Measurements from ENCODE around the gene TNFRSF13B.
"Not testable (repeated sequence)": the region's sequence is repeated elsewhere in the genome, so short reads cannot be mapped to it uniquely, and the experiment has no call there.

DNA sequence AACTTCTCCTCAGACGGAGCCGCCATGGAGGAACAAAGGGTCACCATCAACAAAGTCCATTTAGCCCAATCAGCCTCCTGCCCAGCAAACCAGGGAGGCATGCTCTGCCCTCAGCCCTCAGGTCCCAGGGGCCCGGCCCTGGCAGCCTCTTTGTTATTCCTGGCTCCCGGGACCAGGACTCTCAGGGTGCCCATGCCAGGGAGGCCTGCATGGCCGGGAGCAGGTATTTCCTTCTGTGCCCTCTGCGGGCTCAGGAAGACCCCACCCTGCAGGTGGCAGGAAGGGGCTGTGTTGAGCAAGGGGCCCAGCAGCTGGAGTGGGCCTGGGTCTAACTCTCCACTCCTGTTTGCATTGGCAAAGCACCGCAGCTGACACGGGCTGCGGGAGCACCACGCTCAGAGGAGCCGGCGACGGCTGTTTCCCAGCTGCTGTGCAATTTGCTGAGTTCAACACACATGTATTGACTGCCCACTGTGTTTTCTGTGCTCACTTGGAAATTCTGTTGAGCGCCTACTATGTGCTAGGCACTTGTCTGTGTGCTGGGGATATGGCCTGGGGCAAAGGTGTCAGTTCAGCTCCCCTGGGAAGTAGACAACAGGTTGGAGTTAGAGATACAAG, 33.2 kb upstream of the TNFRSF13B start:
- TF ChIP-seq, protein P1, sequence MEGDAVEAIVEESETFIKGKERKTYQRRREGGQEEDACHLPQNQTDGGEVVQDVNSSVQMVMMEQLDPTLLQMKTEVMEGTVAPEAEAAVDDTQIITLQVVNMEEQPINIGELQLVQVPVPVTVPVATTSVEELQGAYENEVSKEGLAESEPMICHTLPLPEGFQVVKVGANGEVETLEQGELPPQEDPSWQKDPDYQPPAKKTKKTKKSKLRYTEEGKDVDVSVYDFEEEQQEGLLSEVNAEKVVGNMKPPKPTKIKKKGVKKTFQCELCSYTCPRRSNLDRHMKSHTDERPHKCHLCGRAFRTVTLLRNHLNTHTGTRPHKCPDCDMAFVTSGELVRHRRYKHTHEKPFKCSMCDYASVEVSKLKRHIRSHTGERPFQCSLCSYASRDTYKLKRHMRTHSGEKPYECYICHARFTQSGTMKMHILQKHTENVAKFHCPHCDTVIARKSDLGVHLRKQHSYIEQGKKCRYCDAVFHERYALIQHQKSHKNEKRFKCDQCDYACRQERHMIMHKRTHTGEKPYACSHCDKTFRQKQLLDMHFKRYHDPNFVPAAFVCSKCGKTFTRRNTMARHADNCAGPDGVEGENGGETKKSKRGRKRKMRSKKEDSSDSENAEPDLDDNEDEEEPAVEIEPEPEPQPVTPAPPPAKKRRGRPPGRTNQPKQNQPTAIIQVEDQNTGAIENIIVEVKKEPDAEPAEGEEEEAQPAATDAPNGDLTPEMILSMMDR (IDR thresholded peaks at IDR 0.05; ENCODE audit: low read depth, low read length) = not testable (repeated sequence)
- TF ChIP-seq POLR2A (IDR thresholded peaks at IDR 0.05; ENCODE audit: extremely low read depth, insufficient read length); MYC (IDR thresholded peaks at IDR 0.05; ENCODE audit: low read depth, low read length): not testable (repeated sequence)
- TF ChIP-seq, protein P2, sequence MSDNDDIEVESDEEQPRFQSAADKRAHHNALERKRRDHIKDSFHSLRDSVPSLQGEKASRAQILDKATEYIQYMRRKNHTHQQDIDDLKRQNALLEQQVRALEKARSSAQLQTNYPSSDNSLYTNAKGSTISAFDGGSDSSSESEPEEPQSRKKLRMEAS (IDR thresholded peaks at IDR 0.05; ENCODE audit: low read depth, low read length) = not testable (repeated sequence)
